Hematopoietic multipotent progenitor cell treated with erythropoietin and hydrocortisone succinate and interleukin-3 and kit ligand, for 17 days (in vitro differentiated cells): ENCODE data around the gene SHISA6.
"Not testable (repeated sequence)": the region's sequence is repeated elsewhere in the genome, so short reads cannot be mapped to it uniquely, and the experiment has no call there.

ENCODE experiments used
- DNase-seq: peaks from one replicate; pipeline ENCODE4 v3.0.0-alpha.2; 2015; ENCODE audit warnings: low spot score

The SHISA6 gene

DNA sequence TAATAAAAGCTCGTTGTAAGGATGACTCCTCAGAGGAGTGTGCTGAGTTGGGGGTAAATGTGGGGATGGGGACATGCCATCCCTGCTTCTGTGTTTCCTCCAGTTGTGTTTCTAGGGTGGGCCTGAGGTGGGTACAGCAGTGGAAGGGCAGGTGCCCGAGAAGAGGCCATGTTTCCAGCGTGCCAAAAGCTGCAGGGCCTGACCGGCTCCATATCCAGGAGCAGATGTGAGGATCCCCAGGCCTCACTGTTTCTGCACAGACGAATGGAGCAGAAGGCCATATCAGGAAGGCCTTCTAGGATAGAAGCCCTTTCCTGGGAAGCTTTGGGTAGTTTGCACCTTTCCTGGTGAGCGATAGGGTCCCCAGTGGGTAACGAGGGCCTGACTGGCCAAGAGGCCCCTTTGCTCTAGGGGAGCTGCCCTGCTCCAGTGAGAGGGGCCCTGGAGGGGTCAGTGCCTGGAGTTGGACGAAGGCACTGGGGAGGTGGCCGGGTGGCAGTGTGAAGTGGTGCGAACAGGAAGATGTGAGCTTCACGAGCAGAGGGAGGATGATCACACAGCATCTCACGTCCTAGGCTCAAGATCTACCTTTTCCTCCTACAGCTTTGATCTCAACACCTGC lies 62.9 kb downstream of the SHISA6 start:
- DNase-seq, result no peak

DNA sequence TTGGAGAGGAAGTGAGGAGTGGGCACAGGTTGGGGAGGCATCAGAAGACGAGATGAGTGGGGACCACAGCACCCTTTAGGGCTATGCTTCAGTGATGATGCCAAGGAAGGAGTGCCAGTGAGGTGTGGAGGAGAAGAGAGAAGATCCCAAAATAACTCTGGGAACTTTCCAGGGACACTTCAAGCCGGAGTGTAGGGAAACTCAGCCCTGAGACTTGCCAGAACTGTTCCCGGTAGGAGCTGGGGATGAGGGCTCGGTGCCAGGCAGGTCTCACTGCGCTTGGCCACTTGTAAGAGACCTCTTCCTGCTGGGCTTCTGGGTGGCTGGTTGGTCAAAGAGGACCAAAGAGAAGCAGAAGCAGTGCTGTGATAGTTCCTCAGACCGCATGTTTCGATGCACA lies 63.6 kb downstream of the SHISA6 start:
- no peak for DNase-seq

DNA sequence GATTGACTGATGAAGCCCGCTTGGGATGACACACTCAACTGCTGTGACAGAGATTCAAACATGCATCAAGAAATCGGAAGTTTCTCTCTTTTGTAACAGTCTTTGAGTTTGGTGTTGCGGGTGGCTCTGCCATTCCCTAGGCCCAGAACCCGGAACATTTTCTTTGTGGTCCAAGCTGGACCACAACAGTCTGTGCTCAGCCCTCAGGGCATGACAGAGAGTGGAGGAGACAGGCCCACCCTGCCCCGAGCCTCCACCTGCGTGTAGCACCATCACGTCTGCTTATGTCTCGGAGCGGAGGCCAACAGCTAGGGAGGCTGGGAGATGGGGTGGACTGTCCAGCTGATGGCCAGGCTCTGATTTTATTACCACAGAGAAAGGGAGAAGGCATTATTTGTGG lies 64.5 kb downstream of the SHISA6 start:
- DNase-seq, result no peak

DNA sequence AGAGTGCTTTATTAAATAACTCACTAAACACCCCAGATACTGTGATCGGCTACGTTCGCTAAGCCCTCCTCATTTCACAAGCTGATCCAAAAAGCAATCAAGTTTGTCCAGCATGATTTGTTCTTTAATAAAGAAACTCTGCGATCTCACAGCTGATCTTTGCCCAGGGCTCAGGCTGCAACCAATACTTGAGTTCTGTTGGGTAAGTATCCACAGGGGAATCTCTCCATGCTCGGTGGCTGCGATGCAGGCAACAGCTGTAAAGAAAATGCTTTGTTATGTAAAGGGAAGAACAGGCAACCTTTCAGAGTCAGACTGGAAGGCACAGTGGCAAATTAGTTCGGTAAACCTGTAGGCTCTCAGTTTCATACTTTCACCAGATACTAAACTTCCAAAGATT lies 67.5 kb downstream of the SHISA6 start:
- no peak for DNase-seq

DNA sequence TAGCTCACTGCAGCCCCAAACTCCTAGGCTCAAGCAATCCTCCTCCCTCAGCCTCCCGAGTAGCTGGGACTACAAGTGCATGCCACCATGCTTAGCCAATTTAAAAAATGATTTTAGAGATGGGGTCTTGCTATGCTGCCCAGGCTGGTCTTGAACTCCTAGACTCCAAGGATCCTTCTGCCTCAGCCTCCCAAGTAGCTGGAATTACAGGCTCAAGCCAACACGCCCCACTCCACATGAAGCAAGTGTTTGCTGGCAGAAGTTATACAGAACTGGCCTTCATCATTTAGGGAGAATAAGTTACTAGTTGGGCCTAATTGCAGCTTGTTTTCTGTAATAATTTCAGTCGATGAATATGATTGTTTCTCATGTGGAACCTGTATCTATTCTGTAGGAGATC lies 68.0 kb downstream of the SHISA6 start:
- DNase-seq, result no peak

DNA sequence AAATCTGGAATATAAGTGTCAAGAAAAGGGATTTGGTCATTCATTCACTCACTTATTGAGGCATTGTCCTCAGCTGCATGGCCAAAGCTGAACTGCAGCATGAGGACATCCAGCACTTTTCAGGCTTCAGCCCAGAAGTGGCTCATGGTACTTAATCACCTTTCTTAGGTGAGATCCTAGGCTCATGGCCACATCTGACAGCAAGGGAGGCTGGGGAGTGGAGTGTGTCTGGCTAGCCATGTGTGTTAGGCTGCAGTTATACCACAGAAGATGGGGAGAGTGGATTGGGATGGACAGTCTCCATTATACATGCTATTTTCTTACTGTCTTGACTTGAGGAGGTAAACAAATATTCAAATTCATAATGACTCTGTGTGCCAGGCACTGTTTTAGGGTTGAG lies 68.8 kb downstream of the SHISA6 start:
- DNase-seq, result no peak

DNA sequence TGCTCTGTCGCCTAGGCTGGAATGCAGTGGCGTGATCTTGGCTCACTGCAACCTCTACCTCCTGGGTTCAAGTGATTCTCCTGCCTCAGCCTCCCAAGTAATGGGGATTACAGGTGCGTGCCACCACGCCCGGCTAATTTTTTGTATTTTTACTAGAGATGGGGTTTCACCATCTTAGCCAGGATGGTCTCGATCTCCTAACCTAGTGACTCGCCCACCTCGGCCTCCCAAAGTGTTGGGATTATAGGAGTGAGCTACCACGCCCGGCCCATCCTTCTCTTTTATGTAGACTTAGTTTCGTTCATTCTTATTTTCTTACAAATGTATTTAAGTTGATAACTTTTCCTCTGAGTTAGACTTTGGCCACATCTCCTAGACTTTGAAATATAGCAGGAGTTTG lies 75.4 kb downstream of the SHISA6 start:
- DNase-seq, result not testable (repeated sequence)

DNA sequence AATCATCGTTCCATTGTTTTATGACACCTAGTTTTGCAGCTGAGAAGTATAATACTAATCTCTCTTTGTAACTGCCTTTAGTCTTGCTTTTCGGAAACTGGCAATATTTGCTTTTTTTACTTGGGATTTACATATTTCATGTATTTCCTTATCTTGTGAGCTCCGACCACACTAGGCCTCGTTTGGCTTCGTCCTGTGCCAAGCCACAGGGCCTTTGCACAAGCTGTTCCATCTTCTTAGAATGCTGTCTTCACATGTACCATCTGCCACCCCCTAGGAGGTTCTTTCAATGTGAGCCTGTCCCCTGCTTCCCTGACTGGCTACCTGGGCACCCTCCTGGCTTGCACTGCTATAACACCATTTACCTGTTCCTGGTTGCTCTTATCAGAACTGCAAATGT lies 77.2 kb downstream of the SHISA6 start:
- no peak for DNase-seq

DNA sequence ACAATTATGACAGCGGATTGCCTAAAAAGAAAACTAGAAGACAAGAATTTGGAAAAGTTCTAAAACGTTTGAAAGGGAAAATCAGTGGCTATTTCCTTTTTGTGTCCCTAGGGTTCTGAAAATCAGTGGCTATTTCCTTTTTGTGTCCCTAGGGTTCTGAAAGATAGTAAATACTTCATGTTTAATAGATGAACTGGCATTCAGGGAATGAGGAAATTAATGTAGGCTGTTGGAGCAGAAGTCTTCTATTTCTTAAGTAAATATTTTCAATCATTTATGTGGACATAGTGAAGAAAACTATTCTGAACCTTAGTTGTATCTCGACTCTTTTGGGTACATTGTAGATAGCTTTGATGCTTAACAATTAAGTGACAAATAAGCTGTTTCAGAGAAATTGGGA lies 78.9 kb downstream of the SHISA6 start:
- no peak for DNase-seq

DNA sequence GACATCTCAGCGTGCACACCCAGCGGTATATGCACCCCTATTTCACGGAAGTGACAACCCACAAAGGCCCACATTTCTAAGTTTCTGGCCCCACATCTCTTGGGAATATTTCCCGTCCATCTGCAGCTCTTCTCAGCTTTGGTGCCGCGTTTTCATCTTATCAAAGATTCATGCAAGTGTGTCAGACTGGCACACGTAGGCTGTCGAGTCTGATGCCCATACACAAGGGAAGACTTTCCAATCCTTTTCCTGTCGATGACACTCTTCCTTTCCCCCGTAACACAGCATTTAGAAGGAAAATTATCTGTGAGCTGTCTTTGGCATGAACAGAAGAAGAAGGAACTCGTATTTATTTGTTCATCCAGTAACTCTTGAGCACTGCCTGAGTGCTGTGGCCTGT lies 83.0 kb downstream of the SHISA6 start:
- no peak for DNase-seq

DNA sequence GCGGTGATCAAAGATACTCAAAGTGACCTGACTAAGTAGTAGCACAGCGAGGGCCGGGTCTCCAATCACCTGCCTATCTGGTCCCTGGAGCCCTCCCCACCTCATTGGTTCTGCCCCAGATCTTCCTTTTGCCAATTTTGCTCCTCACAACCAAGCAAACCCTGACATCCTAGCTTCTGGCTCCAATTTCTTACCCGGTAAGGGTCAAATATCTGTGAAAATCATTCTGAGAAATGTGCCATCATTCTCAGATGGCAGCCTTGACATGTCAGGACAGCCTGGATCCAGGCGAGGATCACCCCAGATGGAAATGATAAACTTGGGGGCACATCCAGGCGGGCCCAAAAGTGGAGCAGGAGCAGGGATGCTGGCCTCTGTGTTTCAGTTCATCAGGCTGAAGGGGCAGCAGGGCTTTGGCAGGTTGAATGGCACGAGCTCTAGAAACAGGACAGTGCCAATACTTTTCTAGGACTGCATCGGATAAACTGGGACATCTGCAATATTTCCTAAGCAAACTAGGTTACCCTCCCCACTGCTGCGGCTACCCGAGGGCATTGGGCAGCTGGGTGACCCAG lies 83.9 kb downstream of the SHISA6 start:
- DNase-seq, result no peak

DNA sequence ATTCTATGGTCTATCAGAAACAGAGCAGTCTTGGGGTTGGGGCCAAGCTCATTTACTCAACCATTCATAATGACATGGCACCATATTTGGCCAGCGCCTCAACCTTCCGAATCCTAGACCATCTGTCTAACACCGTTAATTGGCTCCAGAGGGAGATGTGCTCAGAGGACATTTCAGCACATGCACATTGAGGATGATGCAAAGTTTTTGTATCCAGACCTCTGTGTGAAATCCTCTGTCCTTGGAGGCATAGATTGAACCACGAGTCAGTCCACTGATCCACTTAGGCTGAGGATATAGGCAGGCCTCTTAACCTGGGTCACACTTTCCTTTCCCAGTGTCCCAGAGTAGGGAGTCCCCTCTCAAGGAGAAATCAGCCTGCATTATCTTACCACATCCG lies 85.5 kb downstream of the SHISA6 start:
- no peak for DNase-seq

DNA sequence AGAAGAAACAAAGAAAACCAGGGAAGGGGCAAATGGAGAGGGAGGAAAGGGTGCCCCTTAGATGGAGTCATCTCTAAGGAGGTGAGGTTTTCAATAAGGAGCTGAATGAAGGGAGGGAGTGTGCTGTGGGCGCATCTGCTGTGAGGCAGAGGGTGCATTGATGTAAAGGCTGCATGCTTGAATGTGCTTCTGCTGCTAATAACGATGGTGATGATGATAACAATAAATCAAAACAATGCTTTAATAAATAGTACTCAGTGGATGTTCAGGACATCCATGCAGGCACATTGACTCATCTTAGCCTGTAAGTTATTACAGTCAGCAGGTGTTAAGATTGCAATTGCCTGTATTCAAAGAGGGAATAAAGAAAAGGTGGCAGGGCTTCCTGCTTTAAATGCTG lies 87.8 kb downstream of the SHISA6 start:
- DNase-seq, result no peak

DNA sequence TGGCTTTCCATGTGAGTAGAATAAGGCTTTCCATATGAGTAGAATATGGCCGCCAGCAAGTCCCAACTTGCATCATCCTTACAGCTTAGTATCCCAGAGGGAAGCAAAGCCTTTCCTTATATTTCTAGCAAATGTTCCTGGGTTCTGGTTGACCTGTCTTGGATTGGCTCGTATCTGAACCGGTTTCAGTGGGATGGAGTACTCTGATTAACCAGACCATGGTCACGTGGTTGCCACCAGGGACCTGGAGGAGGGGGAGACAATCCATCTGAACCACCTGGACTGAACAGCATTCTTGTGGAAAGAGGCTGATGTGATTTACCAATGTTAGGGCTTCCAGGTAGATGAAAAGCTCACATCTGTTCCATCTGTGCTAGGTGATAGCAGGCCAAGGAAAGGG lies 89.0 kb downstream of the SHISA6 start:
- no peak for DNase-seq

DNA sequence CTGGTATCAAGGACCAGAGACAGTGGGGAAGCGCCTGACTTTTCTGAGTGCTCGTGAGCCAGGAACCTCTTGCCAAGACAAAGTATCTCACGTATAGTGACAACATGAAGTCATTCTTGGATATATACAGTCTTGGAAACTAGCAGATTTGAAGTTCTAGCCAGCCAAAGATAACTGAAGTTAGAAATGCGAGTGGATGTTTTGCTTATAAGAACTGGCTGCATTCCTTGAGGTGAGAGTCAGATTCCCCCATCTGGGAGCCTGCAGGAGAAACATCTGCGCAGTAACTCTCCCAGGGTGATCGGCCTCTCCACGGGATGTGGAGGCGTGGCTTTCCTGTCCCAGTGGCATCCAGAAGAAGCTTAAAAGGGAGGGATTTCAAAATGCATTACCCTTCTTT lies 89.8 kb downstream of the SHISA6 start:
- DNase-seq, result no peak

DNA sequence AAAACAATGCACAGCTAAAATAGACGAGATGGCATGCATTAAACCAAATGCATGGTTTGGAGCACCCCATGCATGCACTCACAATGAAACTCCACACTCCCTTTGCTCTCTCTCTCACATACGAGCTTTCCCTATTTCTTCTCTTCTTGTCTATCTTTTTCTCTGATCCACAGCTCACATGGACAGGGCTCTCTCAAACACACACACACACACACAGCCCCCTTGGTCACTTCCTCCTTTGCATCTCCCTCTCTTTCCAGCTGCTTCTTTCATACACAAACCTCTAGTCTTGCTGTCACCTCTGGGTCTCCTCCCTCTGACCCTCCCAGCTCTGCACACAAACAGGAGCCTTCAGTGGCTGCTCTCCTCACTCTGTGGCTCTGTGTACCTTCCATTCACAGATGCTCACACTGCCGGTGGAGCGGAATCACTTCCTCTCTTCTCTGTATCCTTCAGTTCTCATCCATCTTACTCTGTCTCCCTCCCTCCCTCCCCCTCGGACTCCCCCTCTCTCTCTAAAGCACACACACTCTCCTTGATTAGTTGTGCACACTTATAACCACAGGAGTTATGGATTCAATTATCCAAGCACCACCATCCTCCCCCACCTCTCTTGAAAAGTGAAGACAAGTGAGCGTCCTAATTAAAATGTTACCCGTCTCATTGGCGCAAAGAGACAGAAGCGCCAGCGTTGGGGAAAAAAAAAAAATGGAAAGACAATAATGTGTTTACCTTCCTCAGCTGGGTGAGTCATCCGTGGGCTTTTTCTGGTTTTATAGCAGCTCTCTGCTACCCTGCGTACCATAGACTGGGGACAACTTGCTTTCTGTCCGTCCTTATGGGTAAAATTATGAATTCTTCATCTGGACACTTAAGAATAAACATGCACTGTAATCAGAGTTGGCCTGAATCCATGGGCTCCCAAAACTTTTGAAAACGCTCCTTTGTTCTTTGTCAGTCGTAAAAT lies 90.8 kb downstream of the SHISA6 start:
- no peak for DNase-seq

DNA sequence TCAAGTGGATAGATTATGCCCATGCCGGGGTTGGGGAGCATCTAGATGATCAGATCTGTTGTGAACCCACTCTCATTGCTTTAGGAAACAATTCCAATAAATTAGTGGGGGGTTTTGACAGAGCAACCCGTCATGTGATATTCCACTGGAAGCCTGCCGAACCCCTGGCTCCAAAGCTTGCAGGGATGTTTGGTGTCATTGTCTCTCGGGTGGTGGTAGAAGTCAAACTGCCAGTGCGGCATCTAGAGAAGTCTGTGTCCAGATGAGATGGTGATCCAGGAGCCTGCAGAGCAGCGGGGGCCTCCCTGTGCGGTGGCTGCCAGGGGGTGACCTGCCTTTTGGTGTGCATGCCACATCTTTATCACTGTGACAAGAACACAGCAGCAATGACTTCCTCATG lies 91.7 kb downstream of the SHISA6 start:
- DNase-seq, result no peak

DNA sequence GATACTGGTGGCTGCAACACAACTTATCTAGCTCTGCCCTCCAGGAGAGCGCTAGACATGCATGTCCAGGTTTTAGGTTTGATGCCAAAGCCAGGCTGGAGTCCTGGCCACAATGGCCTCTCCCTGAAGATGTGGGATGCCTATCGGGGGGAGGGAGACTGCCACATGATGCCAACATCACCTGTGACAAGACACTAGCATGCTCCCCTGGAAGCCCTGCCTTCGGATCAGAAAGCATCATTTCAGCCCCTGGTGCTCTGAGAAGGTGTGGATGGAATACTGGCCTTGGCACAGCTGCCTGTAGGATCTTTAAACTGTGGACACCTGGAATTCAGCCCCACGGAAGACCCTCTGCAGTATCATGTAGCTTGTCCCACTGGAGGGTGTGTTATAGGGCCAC lies 93.5 kb downstream of the SHISA6 start:
- no peak for DNase-seq

DNA sequence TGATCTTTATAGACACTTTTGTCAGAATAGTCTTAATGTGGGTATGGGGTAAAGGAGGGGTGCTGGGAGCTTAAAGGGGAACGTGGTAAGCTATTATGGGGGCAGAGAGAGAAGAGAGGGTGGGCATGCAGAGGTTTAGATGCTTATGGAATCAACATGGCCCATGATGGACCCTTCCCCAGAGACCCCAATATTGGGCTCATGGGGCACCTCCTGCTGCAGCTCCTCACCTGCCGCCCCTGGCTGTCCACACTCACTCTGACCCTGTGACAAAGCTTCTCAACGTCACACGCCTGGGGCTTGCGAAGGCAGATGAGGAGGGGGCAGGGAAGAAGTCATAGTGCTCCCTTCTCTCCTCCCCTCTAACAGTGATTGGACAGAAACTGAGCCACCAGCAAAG lies 95.3 kb downstream of the SHISA6 start:
- no peak for DNase-seq

DNA sequence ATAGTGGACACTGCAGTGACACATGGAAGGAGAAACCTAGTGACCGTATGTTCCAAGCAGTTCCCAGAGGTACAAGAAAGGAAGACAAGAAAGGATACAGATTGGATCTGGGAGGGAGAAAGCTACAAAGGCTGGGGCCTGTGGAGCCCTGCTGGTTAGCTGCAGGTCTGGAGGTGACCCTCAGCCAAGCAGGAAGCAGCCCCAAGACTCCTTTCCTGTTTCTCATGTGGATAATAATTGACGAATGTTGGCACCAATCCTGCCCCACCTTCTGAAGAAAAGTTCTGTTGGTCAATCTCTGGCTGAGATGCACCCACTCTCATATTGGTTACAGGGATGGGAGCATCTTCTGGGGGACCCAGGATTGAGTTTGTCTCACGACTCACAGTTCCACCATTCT lies 99.8 kb downstream of the SHISA6 start:
- DNase-seq, result no peak

DNA sequence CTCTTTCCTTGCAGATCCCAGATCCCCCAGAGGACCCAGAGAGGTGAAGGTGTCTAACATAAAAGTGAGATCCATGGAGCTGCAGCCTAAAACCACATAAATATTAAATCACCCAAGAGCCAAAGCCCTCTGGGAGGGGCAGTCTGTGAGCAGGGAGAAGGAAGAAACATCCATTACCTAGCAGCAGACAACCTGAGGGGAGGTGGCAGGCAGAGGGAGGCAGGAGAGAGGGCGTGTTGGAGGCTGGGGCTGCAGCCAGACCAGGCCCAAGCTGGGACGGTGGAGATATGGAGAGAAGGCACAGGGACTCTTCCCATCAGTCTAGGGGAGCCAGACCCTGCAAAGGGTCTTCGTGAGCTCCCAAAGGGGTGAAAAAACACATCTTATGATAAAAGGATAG lies 101.1 kb downstream of the SHISA6 start:
- no peak for DNase-seq

DNA sequence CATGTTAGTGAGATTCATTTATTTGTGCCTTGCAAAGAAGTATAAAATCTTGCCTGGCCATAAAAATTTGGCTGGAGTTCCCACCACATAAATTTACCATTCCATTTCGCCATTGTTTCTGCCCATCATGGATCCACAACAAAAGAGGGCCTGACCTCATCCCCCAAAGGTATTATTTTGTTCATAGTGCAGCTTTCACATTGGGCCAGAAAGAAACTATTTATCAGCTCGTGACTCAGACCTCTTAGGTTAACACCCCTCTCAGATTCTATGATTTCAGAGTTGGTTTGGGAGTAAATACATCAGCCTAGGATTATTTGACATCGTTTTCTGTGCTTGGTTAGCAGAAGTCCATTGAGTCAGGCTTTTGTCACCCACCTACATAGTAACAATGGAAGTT lies 108.1 kb downstream of the SHISA6 start:
- no peak for DNase-seq

DNA sequence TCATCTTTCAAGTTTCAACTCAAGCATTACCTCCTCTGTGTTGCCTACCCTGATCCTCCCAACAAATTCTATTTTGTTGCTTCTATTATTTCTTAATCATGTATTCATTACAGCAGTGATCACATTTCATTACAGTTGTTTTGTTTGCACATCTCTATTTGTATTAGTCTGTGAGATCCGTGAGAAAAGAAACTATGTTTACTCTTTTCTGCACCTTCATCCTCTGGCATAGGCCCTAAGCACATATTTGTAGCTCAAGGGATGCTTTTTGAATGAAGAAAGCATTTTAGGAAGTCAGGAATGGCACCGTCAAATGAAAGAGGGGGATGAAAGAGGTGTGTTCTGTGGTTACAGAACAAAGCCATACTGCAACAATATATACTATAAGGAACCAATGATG lies 110.5 kb downstream of the SHISA6 start:
- DNase-seq, result no peak
